ENCODE results near the gene NANS. TPM values are rescaled to one million over a fixed set of nuclear protein-coding genes. Genes with fewer than 3 reads are reported as not detected.

NANS gene
- total and polyA plus RNA-seq, 2 of the 8 experiments (the other 6 are each of a cell fraction or from before 2014, with no cell fraction given) = 56.5 to 67.3 TPM

- TF ChIP-seq CHD7 (IDR thresholded peaks at IDR 0.05; ENCODE audit: insufficient replicate concordance, low read length) = no peak
- TF ChIP-seq EZH2 (IDR thresholded peaks at IDR 0.05; ENCODE audit: low read depth, low read length, severe bottlenecking) = no peak
- TF ChIP-seq SRF (IDR thresholded peaks at IDR 0.05; ENCODE audit: low read depth, low read length) = no peak
- no peak for TF ChIP-seq SIX5 (IDR thresholded peaks at IDR 0.05; ENCODE audit: low read depth, low read length)
- no peak for TF ChIP-seq HDAC6 (IDR thresholded peaks at IDR 0.05; ENCODE audit: low read depth, low read length)
- no peak for TF ChIP-seq TEAD4 (IDR thresholded peaks at IDR 0.05; ENCODE audit: low read depth, low read length)
- no peak for TF ChIP-seq CBX8 (IDR thresholded peaks at IDR 0.05; ENCODE audit: borderline replicate concordance, low read depth, low read length)
Observed at GRCh38 chr9:98038958-98039357, 17.6 kb upstream of the NANS start (continued).
